Peyer's patch (tissue), 4 donors: ENCODE results near the gene SLC38A2. TPM values are rescaled to one million over a fixed set of nuclear protein-coding genes. Genes with fewer than 3 reads are reported as not detected.

Experiments used
- DNase-seq, 3 donors: peaks; one replicate each; pipeline ENCODE4 v3.0.0-alpha.2; 2017 to 2019
- H3K27ac ChIP-seq, 4 donors: fragments of 200-600 bp; sonication (generic); one replicate each; pipeline ENCODE4 v1.5.1; 2016 to 2019
- H3K27me3 ChIP-seq, 2 donors: fragments of 200-600 bp; sonication (generic); one replicate each; pipeline ENCODE4 v1.5.1; 2019
- H3K36me3 ChIP-seq, 3 donors: fragments of 200-600 bp; sonication (generic); one replicate each; pipeline ENCODE4 v1.5.1; 2016 to 2019
- H3K4me1 ChIP-seq, 4 donors: fragments of 200-600 bp; sonication (generic); one replicate each; pipeline ENCODE4 v1.5.1; 2016 to 2019
- H3K4me3 ChIP-seq, 4 donors: fragments of 200-600 bp; sonication (generic); 1 replicate in 3 of 4; 2 replicates in 1 of 4; pipeline ENCODE4 v1.5.1; 2016 to 2019; ENCODE audit warnings: mild to moderate bottlenecking in 1 of 4
- H3K9me3 ChIP-seq, 4 donors: fragments of 200-600 bp; sonication (generic); one replicate each; pipeline ENCODE4 v1.5.1; 2016 to 2019; ENCODE audit warnings: mild to moderate bottlenecking in 1 of 4
- POLR2A ChIP-seq, 2 donors: fragments of 450-650 bp; IDR thresholded peaks; one replicate each; pipeline ENCODE4 v1.5.1; 2017; ENCODE audit warnings: antibody characterized with exemption in 2 of 2, mild to moderate bottlenecking in 2 of 2, moderate library complexity in 2 of 2
- total RNA-seq, 4 donors: library from RNA; depleted of rRNA; stranded (reverse); fragments of >200 nt; gene quantifications; one replicate each; pipeline ENCODE4 v1.1.0, GENCODE V29; 2016
- TF ChIP-seq, protein P1 (sequence below), 6 experiments: fragments of 450-650 bp in 4 of 6; fragments of 200-600 bp in 2 of 6; sonication (generic) in 1 of 6; IDR thresholded peaks; one replicate each; pipeline ENCODE4 v1.5.1; 2017 to 2019; ENCODE audit warnings: antibody characterized with exemption in 6 of 6, mild to moderate bottlenecking in 3 of 6, moderate library complexity in 1 of 6

The SLC38A2 gene
- total RNA-seq, 4 donors from 2014 or later: 93.1 to 173 (median 134) TPM

DNA sequence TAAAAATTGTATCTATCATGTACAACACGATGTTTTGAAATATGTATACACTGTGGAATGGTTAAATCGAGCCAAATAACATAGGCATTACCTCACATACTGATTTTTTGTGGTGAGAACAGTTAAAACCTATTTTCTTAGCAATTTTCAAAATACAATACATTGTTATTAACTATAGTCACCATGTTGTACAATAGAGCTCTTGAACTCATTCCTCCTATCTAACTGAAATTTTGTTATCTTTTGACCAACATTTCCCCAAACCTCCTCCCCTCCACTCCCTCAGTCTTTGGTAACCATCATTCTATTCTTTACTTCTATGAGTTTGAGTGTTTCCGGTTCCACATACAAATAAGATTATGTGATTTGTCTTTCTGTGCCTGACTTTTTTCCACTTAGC, 6.8 kb upstream of the SLC38A2 start:
- H3K27ac ChIP-seq: no peak overlapping the region
- TF ChIP-seq, protein P1, sequence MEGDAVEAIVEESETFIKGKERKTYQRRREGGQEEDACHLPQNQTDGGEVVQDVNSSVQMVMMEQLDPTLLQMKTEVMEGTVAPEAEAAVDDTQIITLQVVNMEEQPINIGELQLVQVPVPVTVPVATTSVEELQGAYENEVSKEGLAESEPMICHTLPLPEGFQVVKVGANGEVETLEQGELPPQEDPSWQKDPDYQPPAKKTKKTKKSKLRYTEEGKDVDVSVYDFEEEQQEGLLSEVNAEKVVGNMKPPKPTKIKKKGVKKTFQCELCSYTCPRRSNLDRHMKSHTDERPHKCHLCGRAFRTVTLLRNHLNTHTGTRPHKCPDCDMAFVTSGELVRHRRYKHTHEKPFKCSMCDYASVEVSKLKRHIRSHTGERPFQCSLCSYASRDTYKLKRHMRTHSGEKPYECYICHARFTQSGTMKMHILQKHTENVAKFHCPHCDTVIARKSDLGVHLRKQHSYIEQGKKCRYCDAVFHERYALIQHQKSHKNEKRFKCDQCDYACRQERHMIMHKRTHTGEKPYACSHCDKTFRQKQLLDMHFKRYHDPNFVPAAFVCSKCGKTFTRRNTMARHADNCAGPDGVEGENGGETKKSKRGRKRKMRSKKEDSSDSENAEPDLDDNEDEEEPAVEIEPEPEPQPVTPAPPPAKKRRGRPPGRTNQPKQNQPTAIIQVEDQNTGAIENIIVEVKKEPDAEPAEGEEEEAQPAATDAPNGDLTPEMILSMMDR (IDR thresholded peaks at IDR 0.05): no peak
- no peak for TF ChIP-seq POLR2A (IDR thresholded peaks at IDR 0.05)
- DNase-seq: no peak
- no peaks in the 10 kb centered on the region for H3K36me3 ChIP-seq
- H3K9me3 ChIP-seq: no peaks in the 10 kb centered on the region
- H3K27me3 ChIP-seq: no peaks in the 10 kb centered on the region
- peaks cover 0 to 1% (median under 1%) of the 10 kb centered on the region in 4 donors for H3K4me1 ChIP-seq
- no peak overlapping the region for H3K4me3 ChIP-seq

DNA sequence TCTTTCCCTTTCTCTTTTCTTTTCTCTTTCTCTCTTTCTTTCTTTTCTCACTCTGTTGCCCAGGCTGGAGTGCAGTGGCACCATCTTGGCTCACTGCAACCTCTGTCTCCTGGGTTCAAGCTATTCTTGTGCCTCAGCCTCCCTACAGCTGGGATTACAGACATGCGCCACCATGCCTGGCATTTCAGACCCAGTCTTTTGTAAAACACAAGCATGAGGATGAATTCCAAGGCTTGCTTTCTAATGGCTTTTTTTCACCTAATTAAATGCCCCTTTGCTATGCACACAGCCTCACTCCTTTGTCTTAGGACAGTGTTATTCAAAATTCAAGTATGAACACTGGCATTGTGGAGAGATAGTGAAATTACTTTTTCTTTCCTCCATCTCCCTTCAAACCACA, 6.0 kb upstream of the SLC38A2 start:
- peaks cover 0 to 5% (median 0%) of the 10 kb centered on the region in 4 donors for H3K4me1 ChIP-seq
- TF ChIP-seq POLR2A (IDR thresholded peaks at IDR 0.05): no peak
- TF ChIP-seq, protein P1 (IDR thresholded peaks at IDR 0.05): no peak
- no peak overlapping the region for H3K27ac ChIP-seq

GRCh38 chr12:46377678-46378077, 5.1 kb upstream of the SLC38A2 start:
- H3K4me3 ChIP-seq: no peak overlapping the region
- H3K27ac ChIP-seq: no peak overlapping the region
- no peak for DNase-seq
- H3K27me3 ChIP-seq: no peaks in the 10 kb centered on the region
- H3K9me3 ChIP-seq: no peaks in the 10 kb centered on the region
- TF ChIP-seq, protein P1 (IDR thresholded peaks at IDR 0.05): no peak
- TF ChIP-seq POLR2A (IDR thresholded peaks at IDR 0.05): no peak
- peaks cover 0 to 8% (median 0%) of the 10 kb centered on the region in 4 donors for H3K4me1 ChIP-seq
- no peaks in the 10 kb centered on the region for H3K36me3 ChIP-seq

More for the DNA sequence above, 6.0 kb upstream of the SLC38A2 start:
- DNase-seq: no peak
- Histone ChIP-seq H3K27me3 (no peaks in the 10 kb centered on the region), H3K36me3 (no peaks in the 10 kb centered on the region), H3K4me3 (no peak overlapping the region), H3K9me3 (no peaks in the 10 kb centered on the region)

DNA sequence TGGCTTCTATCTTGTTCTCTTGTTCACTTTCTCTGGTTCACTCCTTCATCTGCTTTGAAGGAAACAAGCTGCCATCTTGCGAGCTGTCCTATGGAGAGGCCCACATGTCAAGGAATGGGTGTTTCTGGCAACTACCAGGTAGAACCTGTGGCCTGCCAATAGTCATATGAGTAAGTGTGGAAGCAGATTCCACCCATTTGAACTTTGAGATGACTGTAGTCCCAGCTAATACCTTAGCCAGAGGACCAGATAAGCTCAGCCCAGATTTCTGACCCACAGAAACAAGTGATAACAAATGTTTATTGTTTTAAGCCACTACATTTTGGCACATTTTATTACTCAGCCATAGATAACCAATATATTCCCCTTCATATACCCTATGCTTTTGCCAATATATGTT, 4.0 kb upstream of the SLC38A2 start:
- Histone ChIP-seq H3K27ac (no peak overlapping the region), H3K4me3 (no peak overlapping the region), H3K36me3 (no peaks in the 10 kb centered on the region), H3K4me1 (peaks cover 0 to 8% (median 0%) of the 10 kb centered on the region in 4 donors), H3K9me3 (no peaks in the 10 kb centered on the region), H3K27me3 (no peaks in the 10 kb centered on the region)
- TF ChIP-seq, protein P1 (IDR thresholded peaks at IDR 0.05): no peak
- TF ChIP-seq POLR2A (IDR thresholded peaks at IDR 0.05): no peak
- DNase-seq: no peak

- Histone ChIP-seq H3K4me3 (no peak overlapping the region), H3K27ac (no peak overlapping the region)
- no peak for DNase-seq
These were observed 2.1 kb upstream of the SLC38A2 start for GRCh38 chr12:46374711-46375110.

More at GRCh38 chr12:46374711-46375110, 2.1 kb upstream of the SLC38A2 start:
- peaks cover 0 to 16% (median 5%) of the 10 kb centered on the region in 4 donors for H3K4me1 ChIP-seq
- H3K36me3 ChIP-seq: peaks cover 0 to 14% (median 0%) of the 10 kb centered on the region in 3 donors
- H3K9me3 ChIP-seq: no peaks in the 10 kb centered on the region
- no peak for TF ChIP-seq POLR2A (IDR thresholded peaks at IDR 0.05)
- TF ChIP-seq, protein P1 (IDR thresholded peaks at IDR 0.05): no peak
- H3K27me3 ChIP-seq: no peaks in the 10 kb centered on the region
